Prostate gland (tissue), 2 donors: ENCODE data around the gene CKAP2L. TPM values are rescaled to one million over a fixed set of nuclear protein-coding genes. Genes with fewer than 3 reads are reported as not detected.

Experiments
- DNase-seq: peaks from one replicate; pipeline ENCODE4 v3.0.0-alpha.2; 2019; ENCODE audit warnings: low spot score
- H3K27ac ChIP-seq, 2 donors: fragments of 200-600 bp; sonication (generic); 2 replicates each; pipeline ENCODE4 v1.5.1; 2017 to 2019
- H3K27me3 ChIP-seq: fragments of 200-600 bp; sonication (generic); replicated peaks from 2 replicates; pipeline ENCODE4 v1.5.1; 2019; ENCODE audit not compliant: insufficient read depth
- H3K36me3 ChIP-seq, 2 donors: fragments of 200-600 bp; sonication (generic); 1 replicate in 1 of 2; 2 replicates in 1 of 2; pipeline versions ENCODE4 v1.5.1 to v1.8.1; 2017 to 2019
- H3K4me1 ChIP-seq: fragments of 200-600 bp; sonication (generic); replicated peaks from 2 replicates; pipeline ENCODE4 v1.5.1; 2019
- H3K4me3 ChIP-seq, 2 donors: fragments of 200-600 bp; sonication (generic); 2 replicates each; pipeline ENCODE4 v1.5.1; 2017 to 2019
- H3K9me3 ChIP-seq: fragments of 200-600 bp; sonication (generic); 2 replicates; pipeline ENCODE4 v1.5.1; 2017
- POLR2A ChIP-seq: fragments of 450-650 bp; IDR thresholded peaks from one replicate; pipeline ENCODE4 v1.6.1; 2016; ENCODE audit warnings: antibody characterized with exemption, mild to moderate bottlenecking
- POLR2AphosphoS5 ChIP-seq: sonication (generic); formaldehyde crosslinking; IDR thresholded peaks from one replicate; pipeline ENCODE4 v1.6.1; 2017; ENCODE audit warnings: antibody characterized with exemption
- WGBS: methylation state at CpG from one replicate; pipeline ENCODE4 v1.1.5; 2018; 5-methylcytosine and 5-hydroxymethylcytosine counted together
- intact Hi-C: fragments of 100-400 bp; cut with DNase I; formaldehyde crosslinking; loops from one replicate; pipeline ENCODE4 v1.14.2; 2022
- total RNA-seq, 2 donors: library from RNA; depleted of rRNA; stranded (reverse); fragments of >200 nt; gene quantifications; one replicate each; pipeline ENCODE4 v1.1.0, GENCODE V29; 2016
- TF ChIP-seq, protein P1 (sequence below), 4 experiments: fragments of 200-600 bp in 2 of 4; fragments of 450-650 bp in 2 of 4; sonication (generic) in 2 of 4; IDR thresholded peaks; 1 replicate in 3 of 4; 2 replicates in 1 of 4; pipeline ENCODE4 v1.5.1; 2016 to 2019; ENCODE audit warnings: antibody characterized with exemption in 4 of 4, mild to moderate bottlenecking in 2 of 4, moderate library complexity in 2 of 4

CKAP2L gene
- total RNA-seq, 2 donors from 2014 or later: 0.23 to 3.1 TPM

DNA sequence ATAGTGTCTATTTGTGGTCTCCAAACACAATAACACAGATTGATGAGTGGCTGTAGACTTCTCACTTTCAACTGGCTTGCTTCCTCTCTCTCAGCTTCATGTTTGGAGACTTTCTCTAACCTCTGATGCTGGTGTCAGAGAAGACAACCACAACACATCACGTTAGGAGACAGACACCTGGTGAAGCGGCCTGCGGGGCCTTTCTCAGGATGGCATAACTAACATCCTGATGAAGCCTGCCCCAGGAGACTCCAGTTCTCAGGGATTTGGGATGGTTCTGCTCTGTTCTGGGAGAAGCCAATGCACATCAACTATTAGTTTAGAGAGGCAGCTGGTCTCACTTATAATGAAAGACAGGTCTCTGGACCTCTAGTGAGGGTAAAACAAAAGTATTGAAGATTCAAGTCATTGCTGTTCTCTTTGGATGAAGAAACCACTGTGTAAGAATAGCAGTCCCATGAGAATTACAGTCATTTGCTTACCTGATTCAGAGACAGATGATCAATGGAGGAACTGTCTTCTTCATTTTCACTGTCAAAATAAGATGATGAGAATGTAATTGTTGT lies 17.9 kb upstream of the CKAP2L start:
- Histone ChIP-seq H3K27me3 (no peaks in the 10 kb centered on the region), H3K9me3 (no peaks in the 10 kb centered on the region), H3K27ac (no peak overlapping the region), H3K4me3 (no peak overlapping the region), H3K36me3 (no peaks in the 10 kb centered on the region), H3K4me1 (no peaks in the 10 kb centered on the region)
- WGBS: 90% methylated on average over 3 of the region's 3 CpGs
- no peak for DNase-seq
- TF ChIP-seq POLR2A: no peak
- no peak for TF ChIP-seq POLR2AphosphoS5
- TF ChIP-seq, protein P1, sequence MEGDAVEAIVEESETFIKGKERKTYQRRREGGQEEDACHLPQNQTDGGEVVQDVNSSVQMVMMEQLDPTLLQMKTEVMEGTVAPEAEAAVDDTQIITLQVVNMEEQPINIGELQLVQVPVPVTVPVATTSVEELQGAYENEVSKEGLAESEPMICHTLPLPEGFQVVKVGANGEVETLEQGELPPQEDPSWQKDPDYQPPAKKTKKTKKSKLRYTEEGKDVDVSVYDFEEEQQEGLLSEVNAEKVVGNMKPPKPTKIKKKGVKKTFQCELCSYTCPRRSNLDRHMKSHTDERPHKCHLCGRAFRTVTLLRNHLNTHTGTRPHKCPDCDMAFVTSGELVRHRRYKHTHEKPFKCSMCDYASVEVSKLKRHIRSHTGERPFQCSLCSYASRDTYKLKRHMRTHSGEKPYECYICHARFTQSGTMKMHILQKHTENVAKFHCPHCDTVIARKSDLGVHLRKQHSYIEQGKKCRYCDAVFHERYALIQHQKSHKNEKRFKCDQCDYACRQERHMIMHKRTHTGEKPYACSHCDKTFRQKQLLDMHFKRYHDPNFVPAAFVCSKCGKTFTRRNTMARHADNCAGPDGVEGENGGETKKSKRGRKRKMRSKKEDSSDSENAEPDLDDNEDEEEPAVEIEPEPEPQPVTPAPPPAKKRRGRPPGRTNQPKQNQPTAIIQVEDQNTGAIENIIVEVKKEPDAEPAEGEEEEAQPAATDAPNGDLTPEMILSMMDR (IDR thresholded peaks at IDR 0.05): no peak
- intact Hi-C loops: no loop called here

DNA sequence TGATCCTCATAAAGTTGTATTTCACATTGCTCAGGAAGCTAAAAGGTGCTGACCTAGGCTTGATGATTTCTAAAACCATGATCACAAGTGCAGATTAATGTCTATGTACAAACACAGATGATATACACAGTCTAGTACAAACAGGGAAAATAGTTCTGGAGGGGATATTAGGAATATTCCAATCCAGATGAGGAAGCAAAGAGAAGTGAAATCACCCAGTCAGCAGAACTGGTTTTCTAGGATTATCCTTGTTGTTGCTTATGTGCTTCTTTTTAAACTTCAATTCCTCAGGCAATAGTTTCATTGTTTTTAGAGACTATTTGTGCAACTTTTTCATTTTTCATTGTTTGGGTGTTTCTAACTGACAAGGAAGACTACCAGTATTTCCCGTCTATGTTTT lies 15.2 kb upstream of the CKAP2L start:
- Histone ChIP-seq H3K36me3 (no peaks in the 10 kb centered on the region), H3K4me1 (no peaks in the 10 kb centered on the region), H3K27ac (no peak overlapping the region), H3K27me3 (no peaks in the 10 kb centered on the region), H3K9me3 (no peaks in the 10 kb centered on the region), H3K4me3 (no peak overlapping the region)
- intact Hi-C loops: no loop called here
- WGBS: 91% methylated on average over 1 of the region's 1 CpG
- TF ChIP-seq, protein P1 (IDR thresholded peaks at IDR 0.05): no peak
- no peak for TF ChIP-seq POLR2AphosphoS5
- TF ChIP-seq POLR2A: no peak
- DNase-seq: no peak

DNA sequence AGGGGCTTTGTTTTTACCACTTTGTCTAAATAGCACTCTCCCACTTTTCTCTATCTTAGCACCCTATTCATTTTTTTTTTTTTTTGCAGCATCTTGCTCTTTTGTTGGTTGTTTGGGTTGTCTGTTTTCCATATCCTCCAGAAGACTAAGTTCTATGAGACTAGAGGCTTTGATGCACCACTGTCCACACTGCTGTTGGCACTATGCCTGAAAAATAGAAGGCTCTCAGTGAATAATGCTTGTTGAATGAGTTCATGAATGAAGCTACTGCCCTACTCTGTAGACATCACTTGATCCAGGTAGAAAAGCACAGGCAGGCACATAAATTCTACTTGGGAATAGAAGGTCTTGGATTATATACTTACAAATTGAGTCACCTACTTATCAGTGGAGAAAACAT lies 12.6 kb upstream of the CKAP2L start:
- Histone ChIP-seq H3K27ac (no peak overlapping the region), H3K9me3 (no peaks in the 10 kb centered on the region), H3K36me3 (no peaks in the 10 kb centered on the region), H3K4me1 (no peaks in the 10 kb centered on the region), H3K27me3 (no peaks in the 10 kb centered on the region), H3K4me3 (no peak overlapping the region)
- no peak for DNase-seq
- TF ChIP-seq POLR2AphosphoS5 (no peak), POLR2A (no peak)
- TF ChIP-seq, protein P1 (IDR thresholded peaks at IDR 0.05): no peak
- intact Hi-C loops: no loop called here

DNA sequence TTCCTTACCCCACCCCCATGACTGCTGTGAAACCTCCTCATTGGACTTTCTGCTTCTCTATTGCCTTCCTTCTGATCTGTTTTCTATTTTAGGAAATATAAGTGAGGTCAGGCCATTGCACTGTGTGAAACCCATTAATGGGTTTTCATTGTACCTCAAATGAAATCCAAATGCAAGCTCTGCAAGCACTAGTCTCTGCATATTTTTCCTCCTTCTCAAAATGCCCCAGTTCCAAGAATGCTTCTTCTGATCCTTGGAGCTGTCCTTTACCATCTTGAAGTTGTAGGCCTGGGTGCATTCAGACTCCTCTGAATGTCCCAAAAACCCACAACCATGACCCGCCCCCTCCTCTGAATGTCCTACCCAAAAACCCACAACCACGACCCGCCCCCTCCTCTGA lies 11.7 kb upstream of the CKAP2L start:
- intact Hi-C loops: no loop called here
- Histone ChIP-seq H3K27ac (no peak overlapping the region), H3K4me3 (no peak overlapping the region), H3K9me3 (no peaks in the 10 kb centered on the region), H3K36me3 (no peaks in the 10 kb centered on the region), H3K4me1 (no peaks in the 10 kb centered on the region), H3K27me3 (no peaks in the 10 kb centered on the region)
- no peak for TF ChIP-seq POLR2AphosphoS5
- TF ChIP-seq, protein P1 (IDR thresholded peaks at IDR 0.05): no peak
- no peak for TF ChIP-seq POLR2A
- WGBS: 73% methylated on average over 3 of the region's 3 CpGs
- no peak for DNase-seq

DNA sequence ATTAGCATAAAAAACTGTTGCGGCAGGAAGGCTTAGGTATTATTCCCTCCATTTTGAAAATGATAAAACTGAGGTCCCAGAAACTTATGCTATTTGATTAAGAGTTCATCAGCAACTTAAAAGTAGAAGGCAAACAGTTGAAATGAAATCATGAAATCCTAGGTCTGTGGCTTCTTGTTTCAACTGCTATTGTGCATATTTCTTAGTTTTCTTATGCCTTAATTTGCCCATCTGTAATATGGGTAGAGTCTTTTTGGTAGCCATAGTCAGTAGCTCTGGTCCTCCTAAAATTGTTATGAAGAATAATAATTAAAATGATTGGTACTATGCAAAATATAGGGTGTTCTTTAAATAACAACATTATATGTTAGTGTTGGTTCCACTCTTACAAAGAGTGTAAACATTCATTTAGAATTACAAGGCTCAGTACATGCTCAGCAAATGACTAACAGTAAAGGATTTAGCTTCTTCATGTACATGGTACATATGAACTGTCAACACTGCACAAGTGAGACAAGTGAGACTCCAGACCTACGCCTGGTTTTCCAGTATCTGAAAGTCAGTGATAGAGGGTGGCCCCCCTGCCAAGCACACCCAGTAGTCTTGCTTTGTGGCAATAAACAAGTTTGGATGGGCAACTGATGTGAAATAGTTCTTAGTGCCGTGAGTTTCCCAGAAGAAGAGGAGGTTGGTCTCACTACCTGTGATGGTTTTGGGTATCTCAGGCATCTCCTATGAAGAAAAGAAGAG lies 10.3 kb upstream of the CKAP2L start:
- WGBS: 94% methylated on average over 3 of the region's 3 CpGs
- H3K4me3 ChIP-seq: no peak overlapping the region
- no peaks in the 10 kb centered on the region for H3K27me3 ChIP-seq
- intact Hi-C loops: no loop called here
- H3K9me3 ChIP-seq: no peaks in the 10 kb centered on the region
- no peak overlapping the region for H3K27ac ChIP-seq
- TF ChIP-seq POLR2AphosphoS5 (no peak), POLR2A (no peak)
- TF ChIP-seq, protein P1 (IDR thresholded peaks at IDR 0.05): no peak
- DNase-seq: no peak
- H3K36me3 ChIP-seq: no peaks in the 10 kb centered on the region
- H3K4me1 ChIP-seq: no peaks in the 10 kb centered on the region
